Measurements from ENCODE around the gene MSH4. TPM values are rescaled to one million over a fixed set of nuclear protein-coding genes. Genes with fewer than 3 reads are reported as not detected.

Gene MSH4
- total RNA-seq, 1 experiment from 2014 or later, result 0.21 TPM

DNA sequence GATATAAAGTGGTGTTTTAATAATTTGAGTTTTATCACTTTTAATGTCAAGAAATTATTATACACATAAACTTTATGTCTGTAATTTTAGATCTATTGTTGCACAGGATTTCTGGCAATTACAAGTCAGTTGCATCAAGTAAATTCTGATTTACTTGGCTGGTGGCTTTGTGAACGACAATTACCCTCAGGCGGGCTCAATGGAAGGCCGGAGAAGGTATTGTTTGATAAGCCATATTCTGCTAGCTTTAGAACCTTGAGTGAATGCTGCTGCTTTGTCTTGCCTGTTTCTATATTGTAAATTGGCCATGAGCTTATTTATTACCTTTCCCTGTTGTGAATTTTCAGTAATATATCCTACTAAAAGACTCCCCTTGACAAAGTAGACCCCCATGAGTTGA, 4.6 kb upstream of the MSH4 start:
- no peaks in the 10 kb centered on the region for H3K27me3 Mint-ChIP-seq (ENCODE audit: insufficient read depth, unreplicated experiment)
- no peak for DNase-seq (ENCODE audit: unreplicated experiment)
- H3K36me3 Mint-ChIP-seq (ENCODE audit: insufficient read depth, unreplicated experiment), result peaks cover 97% of the 10 kb centered on the region
- no peak overlapping the region for H3K4me3 Mint-ChIP-seq (ENCODE audit: unreplicated experiment)
- H3K27ac Mint-ChIP-seq (ENCODE audit: low read depth, unreplicated experiment), result no peak overlapping the region
- ChIA-PET CTCF (no interaction called here), POLR2A (no interaction called here)
- H3K9me3 Mint-ChIP-seq (ENCODE audit: unreplicated experiment), result no peaks in the 10 kb centered on the region
- peaks cover 33% of the 10 kb centered on the region for H3K4me1 Mint-ChIP-seq (ENCODE audit: insufficient read depth, unreplicated experiment)
- TF ChIP-seq, protein P1, sequence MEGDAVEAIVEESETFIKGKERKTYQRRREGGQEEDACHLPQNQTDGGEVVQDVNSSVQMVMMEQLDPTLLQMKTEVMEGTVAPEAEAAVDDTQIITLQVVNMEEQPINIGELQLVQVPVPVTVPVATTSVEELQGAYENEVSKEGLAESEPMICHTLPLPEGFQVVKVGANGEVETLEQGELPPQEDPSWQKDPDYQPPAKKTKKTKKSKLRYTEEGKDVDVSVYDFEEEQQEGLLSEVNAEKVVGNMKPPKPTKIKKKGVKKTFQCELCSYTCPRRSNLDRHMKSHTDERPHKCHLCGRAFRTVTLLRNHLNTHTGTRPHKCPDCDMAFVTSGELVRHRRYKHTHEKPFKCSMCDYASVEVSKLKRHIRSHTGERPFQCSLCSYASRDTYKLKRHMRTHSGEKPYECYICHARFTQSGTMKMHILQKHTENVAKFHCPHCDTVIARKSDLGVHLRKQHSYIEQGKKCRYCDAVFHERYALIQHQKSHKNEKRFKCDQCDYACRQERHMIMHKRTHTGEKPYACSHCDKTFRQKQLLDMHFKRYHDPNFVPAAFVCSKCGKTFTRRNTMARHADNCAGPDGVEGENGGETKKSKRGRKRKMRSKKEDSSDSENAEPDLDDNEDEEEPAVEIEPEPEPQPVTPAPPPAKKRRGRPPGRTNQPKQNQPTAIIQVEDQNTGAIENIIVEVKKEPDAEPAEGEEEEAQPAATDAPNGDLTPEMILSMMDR (IDR thresholded peaks at IDR 0.05; ENCODE audit: unreplicated experiment), result no peak
- no TSS peak for BruUV-seq (replicated peaks)
- intact Hi-C loops (cut with micrococcal nuclease), result no loop called here

DNA sequence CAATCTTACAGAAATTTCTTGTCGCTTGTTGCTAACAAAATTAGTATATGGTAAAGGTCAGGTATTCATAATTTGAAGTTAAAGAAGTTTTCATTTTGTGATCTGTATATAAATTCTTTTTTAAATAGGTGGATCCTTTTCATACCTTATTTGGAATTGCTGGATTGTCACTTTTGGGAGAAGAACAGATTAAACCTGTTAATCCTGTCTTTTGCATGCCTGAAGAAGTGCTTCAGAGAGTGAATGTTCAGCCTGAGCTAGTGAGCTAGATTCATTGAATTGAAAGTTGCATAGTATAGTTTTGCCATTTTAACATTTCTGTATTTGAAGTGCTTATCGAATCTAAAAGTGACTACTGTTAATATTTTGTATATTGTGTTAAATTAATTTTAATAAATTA, 2.3 kb upstream of the MSH4 start:
- Mint-ChIP-seq H3K27ac (ENCODE audit: low read depth, unreplicated experiment) (no peak overlapping the region), H3K27me3 (ENCODE audit: insufficient read depth, unreplicated experiment) (no peaks in the 10 kb centered on the region), H3K4me1 (ENCODE audit: insufficient read depth, unreplicated experiment) (peaks cover 21% of the 10 kb centered on the region), H3K4me3 (ENCODE audit: unreplicated experiment) (no peak overlapping the region), H3K9me3 (ENCODE audit: unreplicated experiment) (no peaks in the 10 kb centered on the region), H3K36me3 (ENCODE audit: insufficient read depth, unreplicated experiment) (peaks cover 90% of the 10 kb centered on the region)
- ChIA-PET POLR2A (interaction anchor here (0.7 kb wide), 1 partner anchor 9 kb away, joined by 3 read pairs; no protein-coding TSS in a partner anchor), CTCF (no interaction called here)
- TF ChIP-seq, protein P1 (IDR thresholded peaks at IDR 0.05; ENCODE audit: unreplicated experiment), result no peak
- intact Hi-C loops (cut with micrococcal nuclease), result no loop called here
- DNase-seq (ENCODE audit: unreplicated experiment), result no peak
- no TSS peak for BruUV-seq (replicated peaks)

DNA sequence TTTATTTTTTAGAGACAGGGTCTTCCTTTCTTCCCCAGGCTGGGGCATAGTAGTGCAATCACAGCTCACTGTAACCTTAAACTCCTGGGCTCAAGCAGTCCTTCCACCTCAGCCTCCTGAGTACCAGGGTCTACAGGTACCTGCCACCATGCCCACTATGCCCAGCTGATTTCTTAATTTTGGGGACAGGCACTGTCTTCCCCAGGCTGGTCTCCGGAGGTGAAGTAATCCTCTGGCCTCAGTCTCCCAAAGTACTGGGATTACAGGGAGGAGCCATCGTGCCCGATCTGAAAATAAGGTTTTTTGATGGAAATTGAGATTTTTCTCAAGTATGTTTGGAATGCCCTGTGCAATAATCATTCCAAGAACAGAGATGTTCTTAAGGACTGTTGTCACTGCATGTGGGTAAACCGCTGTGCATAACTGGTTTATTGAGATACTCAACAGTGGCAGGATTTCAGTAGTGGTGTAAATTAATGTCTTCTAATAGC, 934 bp upstream of the MSH4 start:
- ChIA-PET POLR2A (interaction anchor here (1.0 to 2.2 kb wide), 2 partner anchors 9 to 11 kb away, joined by 4 to 8 read pairs; partner anchors contain the start of gene RABGGTB), CTCF (no interaction called here)
- DNase-seq (ENCODE audit: unreplicated experiment), result no peak
- H3K36me3 Mint-ChIP-seq (ENCODE audit: insufficient read depth, unreplicated experiment), result peaks cover 79% of the 10 kb centered on the region
- intact Hi-C loops (cut with micrococcal nuclease), result no loop called here
- peaks cover 11% of the 10 kb centered on the region for H3K4me1 Mint-ChIP-seq (ENCODE audit: insufficient read depth, unreplicated experiment)
- TF ChIP-seq, protein P1 (IDR thresholded peaks at IDR 0.05; ENCODE audit: unreplicated experiment), result no peak
- H3K27me3 Mint-ChIP-seq (ENCODE audit: insufficient read depth, unreplicated experiment), result no peaks in the 10 kb centered on the region
- no peak overlapping the region for H3K27ac Mint-ChIP-seq (ENCODE audit: low read depth, unreplicated experiment)
- H3K4me3 Mint-ChIP-seq (ENCODE audit: unreplicated experiment), result no peak overlapping the region
- H3K9me3 Mint-ChIP-seq (ENCODE audit: unreplicated experiment), result no peaks in the 10 kb centered on the region
- no TSS peak for BruUV-seq (replicated peaks)

DNA sequence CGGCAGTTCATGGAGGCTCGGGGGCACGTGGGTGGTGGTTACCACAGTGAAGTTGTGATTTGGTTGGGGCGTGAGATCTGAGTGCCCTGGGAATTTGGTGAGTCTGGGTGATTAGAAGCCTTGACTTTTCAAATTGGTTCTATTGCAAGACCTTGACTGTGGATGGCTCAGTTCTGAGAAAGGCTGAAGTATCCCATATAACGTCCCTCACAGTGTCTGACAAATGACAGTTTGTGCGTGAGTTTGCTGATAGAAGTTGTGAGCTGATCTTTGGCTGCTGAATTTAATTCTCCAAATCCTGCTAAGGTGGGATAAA, 549 bp downstream of the MSH4 start:
- Mint-ChIP-seq H3K27ac (ENCODE audit: low read depth, unreplicated experiment) (no peak overlapping the region), H3K4me1 (ENCODE audit: insufficient read depth, unreplicated experiment) (no peaks in the 10 kb centered on the region), H3K4me3 (ENCODE audit: unreplicated experiment) (no peak overlapping the region), H3K36me3 (ENCODE audit: insufficient read depth, unreplicated experiment) (peaks cover 65% of the 10 kb centered on the region), H3K27me3 (ENCODE audit: insufficient read depth, unreplicated experiment) (no peaks in the 10 kb centered on the region), H3K9me3 (ENCODE audit: unreplicated experiment) (no peaks in the 10 kb centered on the region)
- POLR2A ChIA-PET, result interaction anchor here (0.9 to 2.2 kb wide), 2 partner anchors 10 to 11 kb away, joined by 3 to 8 read pairs; partner anchors contain the start of gene RABGGTB
- DNase-seq (ENCODE audit: unreplicated experiment), result no peak
- intact Hi-C loops (cut with micrococcal nuclease), result no loop called here
- no TSS peak for BruUV-seq (replicated peaks)
- TF ChIP-seq, protein P1 (IDR thresholded peaks at IDR 0.05; ENCODE audit: unreplicated experiment), result no peak
- CTCF ChIA-PET, result no interaction called here
